Chondrocyte (in vitro differentiated cells): Measurements from ENCODE around the gene PER3. TPM values are rescaled to one million over a fixed set of nuclear protein-coding genes. Genes with fewer than 3 reads are reported as not detected.

Source experiments
- DNase-seq: peaks from one replicate; pipeline ENCODE4 v3.0.0; 2021; ENCODE audit warnings: mixed read lengths, low spot score
- H3K27ac Mint-ChIP-seq: one replicate; pipeline ENCODE4 v1.8.0; 2021; ENCODE audit warnings: mild to moderate bottlenecking, moderate library complexity, mixed read lengths; ENCODE audit not compliant: unreplicated experiment
- H3K27me3 Mint-ChIP-seq: 2 replicates; pipeline ENCODE4 v1.8.0; 2021; ENCODE audit warnings: low read depth, mixed read lengths
- H3K36me3 Mint-ChIP-seq: 2 replicates; pipeline ENCODE4 v1.8.0; 2021; ENCODE audit warnings: low read depth, mixed read lengths
- H3K4me1 Mint-ChIP-seq: 2 replicates; pipeline ENCODE4 v1.8.0; 2021; ENCODE audit warnings: low read depth, mild to moderate bottlenecking, mixed read lengths
- H3K4me3 Mint-ChIP-seq: one replicate; pipeline ENCODE4 v1.8.0; 2021; ENCODE audit warnings: mild to moderate bottlenecking, moderate library complexity, mixed read lengths; ENCODE audit not compliant: unreplicated experiment
- H3K9me3 Mint-ChIP-seq: 2 replicates; pipeline ENCODE4 v1.8.0; 2021; ENCODE audit warnings: low read depth, mixed read lengths
- total RNA-seq: library from RNA; stranded (reverse); gene quantifications from 3 replicates; pipeline ENCODE4 v1.2.1, GENCODE V29; 2021
- TF ChIP-seq, protein P1 (sequence below): fragments of 200-600 bp; sonication (generic); IDR thresholded peaks from 2 replicates; pipeline ENCODE4 v1.5.0; 2021; ENCODE audit warnings: antibody characterized with exemption, mild to moderate bottlenecking, moderate library complexity

Gene PER3
- total RNA-seq, 1 donor from 2014 or later, result 4.2 TPM

DNA sequence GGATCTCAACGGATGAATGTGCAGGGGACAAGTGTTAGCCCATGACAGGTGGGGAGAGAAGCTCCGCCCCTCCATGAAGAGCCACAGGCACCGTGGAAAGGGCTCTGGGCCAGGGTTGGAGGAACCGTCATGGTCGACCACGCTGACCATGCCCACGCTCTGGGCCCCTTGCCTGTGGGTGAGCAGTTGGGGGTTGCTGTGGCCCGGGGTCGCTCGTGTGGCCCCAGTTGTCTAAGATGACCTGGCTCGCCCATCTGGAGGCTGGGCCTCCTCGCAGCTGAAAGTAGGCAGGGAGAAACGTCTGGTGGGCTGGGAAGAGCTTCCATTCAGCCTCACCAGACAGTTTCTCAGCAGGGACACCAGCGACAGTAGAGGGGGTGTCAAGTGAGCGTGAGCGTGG, 81.9 kb downstream of the PER3 start:
- peaks cover 2% of the 10 kb centered on the region for H3K27me3 Mint-ChIP-seq
- no peak overlapping the region for H3K27ac Mint-ChIP-seq
- no peak for DNase-seq
- H3K4me3 Mint-ChIP-seq, result no peak overlapping the region
- peaks cover 5% of the 10 kb centered on the region for H3K36me3 Mint-ChIP-seq
- H3K9me3 Mint-ChIP-seq, result peaks cover 9% of the 10 kb centered on the region
- TF ChIP-seq, protein P1, sequence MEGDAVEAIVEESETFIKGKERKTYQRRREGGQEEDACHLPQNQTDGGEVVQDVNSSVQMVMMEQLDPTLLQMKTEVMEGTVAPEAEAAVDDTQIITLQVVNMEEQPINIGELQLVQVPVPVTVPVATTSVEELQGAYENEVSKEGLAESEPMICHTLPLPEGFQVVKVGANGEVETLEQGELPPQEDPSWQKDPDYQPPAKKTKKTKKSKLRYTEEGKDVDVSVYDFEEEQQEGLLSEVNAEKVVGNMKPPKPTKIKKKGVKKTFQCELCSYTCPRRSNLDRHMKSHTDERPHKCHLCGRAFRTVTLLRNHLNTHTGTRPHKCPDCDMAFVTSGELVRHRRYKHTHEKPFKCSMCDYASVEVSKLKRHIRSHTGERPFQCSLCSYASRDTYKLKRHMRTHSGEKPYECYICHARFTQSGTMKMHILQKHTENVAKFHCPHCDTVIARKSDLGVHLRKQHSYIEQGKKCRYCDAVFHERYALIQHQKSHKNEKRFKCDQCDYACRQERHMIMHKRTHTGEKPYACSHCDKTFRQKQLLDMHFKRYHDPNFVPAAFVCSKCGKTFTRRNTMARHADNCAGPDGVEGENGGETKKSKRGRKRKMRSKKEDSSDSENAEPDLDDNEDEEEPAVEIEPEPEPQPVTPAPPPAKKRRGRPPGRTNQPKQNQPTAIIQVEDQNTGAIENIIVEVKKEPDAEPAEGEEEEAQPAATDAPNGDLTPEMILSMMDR, result no peak
- no peaks in the 10 kb centered on the region for H3K4me1 Mint-ChIP-seq

DNA sequence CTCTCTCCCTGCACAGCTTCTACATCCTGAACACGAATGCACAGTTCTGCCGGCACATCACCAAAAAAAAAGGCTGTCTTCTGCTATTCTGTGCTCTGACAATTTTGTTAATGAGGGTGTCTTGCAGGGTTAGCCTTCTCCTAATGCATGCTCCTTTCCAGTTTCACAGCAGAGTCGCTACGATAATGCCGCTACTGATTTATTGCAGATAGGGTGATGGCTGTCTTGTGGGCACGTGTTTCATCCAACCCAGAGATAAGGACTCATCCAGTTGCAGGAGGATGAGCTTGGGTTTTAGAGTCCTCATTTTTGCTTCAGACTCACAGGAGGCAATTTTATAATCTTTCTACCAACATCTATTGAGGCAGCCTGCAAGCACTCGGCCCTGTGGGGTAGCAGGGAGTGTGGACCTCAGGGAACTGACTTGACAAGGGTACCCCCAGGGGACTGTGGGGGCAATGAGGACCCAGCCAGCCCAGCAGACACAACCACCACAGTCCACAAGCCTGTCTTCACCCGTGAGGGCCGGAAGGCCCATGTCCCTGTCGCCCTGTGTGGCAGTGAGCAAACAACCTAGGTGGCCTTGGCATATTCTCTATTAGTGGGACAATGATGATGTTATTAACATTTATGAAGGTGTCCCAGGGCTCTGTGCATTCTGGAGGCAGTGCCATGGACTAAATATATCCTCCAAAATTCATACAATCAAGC, 84.1 kb downstream of the PER3 start:
- Mint-ChIP-seq H3K36me3 (peaks cover 5% of the 10 kb centered on the region), H3K4me1 (no peaks in the 10 kb centered on the region), H3K4me3 (no peak overlapping the region), H3K9me3 (peaks cover 9% of the 10 kb centered on the region), H3K27ac (no peak overlapping the region), H3K27me3 (peaks cover 2% of the 10 kb centered on the region)
- no peak for DNase-seq
- TF ChIP-seq, protein P1, result no peak

DNA sequence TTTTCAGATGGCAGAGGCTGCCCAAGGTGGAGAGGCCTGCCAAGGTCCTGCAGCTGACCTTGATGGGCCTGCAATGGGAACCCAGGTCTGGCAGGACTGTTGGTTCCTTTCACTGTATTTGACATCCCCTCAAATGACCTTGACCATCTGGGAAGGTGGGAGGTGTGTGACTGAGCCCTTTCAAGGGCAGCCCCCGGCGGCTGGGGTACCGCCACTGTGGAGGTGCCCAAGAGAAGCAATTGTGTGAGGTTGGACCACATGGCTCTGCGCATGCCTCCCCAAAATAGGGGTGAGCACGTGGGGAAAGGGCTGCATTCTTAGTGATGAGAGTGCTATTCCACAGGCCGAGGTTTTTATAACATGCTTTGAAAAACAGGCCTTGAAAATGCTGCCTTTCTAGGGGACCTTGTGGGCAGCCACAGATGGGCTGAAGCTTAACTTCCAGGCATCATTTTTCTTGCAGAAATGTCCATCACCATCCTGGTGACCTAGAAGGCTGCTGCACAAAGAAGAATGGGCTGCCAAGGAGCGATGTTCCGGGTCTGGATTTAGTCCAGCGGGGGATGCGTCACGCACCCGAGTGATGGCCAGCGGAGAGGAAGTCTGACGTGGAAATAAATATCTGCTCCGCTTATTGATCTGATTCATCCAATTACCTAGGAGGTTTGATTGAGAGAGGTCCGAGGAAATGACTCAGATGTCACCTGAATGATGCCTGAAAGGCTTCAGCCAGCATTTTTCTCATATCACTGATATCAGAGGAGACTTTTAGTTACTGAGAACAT, 85.2 kb downstream of the PER3 start:
- Mint-ChIP-seq H3K36me3 (peaks cover 5% of the 10 kb centered on the region), H3K4me1 (no peaks in the 10 kb centered on the region), H3K4me3 (no peak overlapping the region), H3K27me3 (peaks cover 6% of the 10 kb centered on the region), H3K9me3 (peaks cover 9% of the 10 kb centered on the region), H3K27ac (no peak overlapping the region)
- DNase-seq, result no peak
- TF ChIP-seq, protein P1, result no peak

DNA sequence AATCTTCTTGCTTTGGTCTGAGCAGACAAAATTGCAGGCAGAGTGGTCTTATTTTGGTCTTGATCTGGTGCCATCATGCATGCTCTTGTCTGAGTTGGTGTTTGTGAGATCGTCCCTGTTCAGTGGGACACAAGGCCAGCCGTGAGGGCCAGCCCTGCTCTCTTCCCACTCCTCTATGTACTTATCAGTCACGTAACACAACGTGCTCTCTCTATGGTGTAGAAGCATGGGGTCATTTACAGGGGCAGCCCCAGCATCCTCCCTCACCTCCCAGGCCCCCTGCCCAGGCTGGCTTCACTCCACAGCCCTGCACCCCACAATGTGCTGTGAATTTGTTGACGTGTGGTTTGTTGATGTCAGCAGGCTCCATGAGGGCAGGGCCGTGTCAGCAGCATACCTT, 87.0 kb downstream of the PER3 start:
- no peak overlapping the region for H3K4me3 Mint-ChIP-seq
- H3K27ac Mint-ChIP-seq, result no peak overlapping the region
- H3K4me1 Mint-ChIP-seq, result no peaks in the 10 kb centered on the region
- H3K9me3 Mint-ChIP-seq, result peaks cover 9% of the 10 kb centered on the region
- TF ChIP-seq, protein P1, result no peak
- no peak for DNase-seq
- H3K36me3 Mint-ChIP-seq, result peaks cover 4% of the 10 kb centered on the region
- H3K27me3 Mint-ChIP-seq, result peaks cover 4% of the 10 kb centered on the region
